ENCODE results near the gene TBC1D16. TPM values are rescaled to one million over a fixed set of nuclear protein-coding genes. Genes with fewer than 3 reads are reported as not detected.

Gene TBC1D16
- total and polyA plus RNA-seq, 12 donors = 4.8 to 23.3 (median 17.0) TPM

- no peaks in the 10 kb centered on the region for H3K27me3 ChIP-seq
- WGBS, 2 donors = 11 to 31% methylated on average over 20 of the region's 20 CpGs
- no peak for TF ChIP-seq CTCF (IDR thresholded peaks at IDR 0.05)
- no peaks in the 10 kb centered on the region for H3K36me3 ChIP-seq
- DNase-seq (peak; percentile 65 to 72), ATAC-seq (peak; percentile 58 to 80 (median 74))
- H3K9me3 ChIP-seq = no peaks in the 10 kb centered on the region
- intact Hi-C loops (cut with DNase I) = loop anchor here in 2 of 10 donors (5.0 kb wide), 2 partner anchors 34 to 64 kb away; partner anchors contain the start of genes CCDC40 (in 1 of the 2) and TBC1D16 (in 1 of the 2)
- H3K4me1 ChIP-seq = peaks cover 17 to 44% (median 40%) of the 10 kb centered on the region in 9 donors
- H3K27ac ChIP-seq = peak overlapping the region; percentile 71 to 95 (median 84)
- H3K4me3 ChIP-seq = peak overlapping the region; percentile 8 to 58 (median 46)
These were observed 35.6 kb upstream of the TBC1D16 start for GRCh38 chr17:80071116-80071841.

GRCh38 chr17:80070375-80071115, 34.9 kb upstream of the TBC1D16 start:
- Histone ChIP-seq H3K27ac (peak overlapping the region; percentile 71 to 95 (median 84)), H3K9me3 (no peaks in the 10 kb centered on the region), H3K4me1 (peaks cover 17 to 49% (median 40%) of the 10 kb centered on the region in 9 donors), H3K4me3 (peak overlapping the region; percentile 8 to 58 (median 46)), H3K36me3 (no peaks in the 10 kb centered on the region), H3K27me3 (no peaks in the 10 kb centered on the region)
- 55 to 79% methylated on average over 15 of the region's 15 CpGs for WGBS, 2 donors
- intact Hi-C loops (cut with DNase I) = loop anchor here in 2 of 10 donors (5.0 kb wide), 2 partner anchors 33 to 63 kb away; partner anchors contain the start of genes CCDC40 (in 1 of the 2) and TBC1D16 (in 1 of the 2)
- no peak for DNase-seq
- ATAC-seq = peak in 7 of 8 donors; percentile 9 to 46 (median 35)
- no peak for TF ChIP-seq CTCF (IDR thresholded peaks at IDR 0.05)

- peak overlapping the region in 9 of 10 donors; percentile 7 to 95 (median 83) for H3K27ac ChIP-seq
- no peak overlapping the region for H3K4me3 ChIP-seq
- DNase-seq (peak; percentile 32 to 40), ATAC-seq (peak in 7 of 8 donors; percentile 37 to 52 (median 48))
- intact Hi-C loops (cut with DNase I) = loop anchor here in 1 of 10 donors (2.0 kb wide), 1 partner anchor 32 kb away; the partner anchor contains the start of gene CCDC40
- 52 to 62% methylated on average over 23 of the region's 23 CpGs for WGBS, 2 donors
- H3K9me3 ChIP-seq = no peaks in the 10 kb centered on the region
- H3K27me3 ChIP-seq = no peaks in the 10 kb centered on the region
- no peak for TF ChIP-seq CTCF (IDR thresholded peaks at IDR 0.05)
- H3K4me1 ChIP-seq = peaks cover 17 to 51% (median 40%) of the 10 kb centered on the region in 9 donors
- H3K36me3 ChIP-seq = no peaks in the 10 kb centered on the region
These were observed 32.9 kb upstream of the TBC1D16 start for GRCh38 chr17:80068301-80069222.
